ENCODE results near the gene EIF5B. TPM values are rescaled to one million over a fixed set of nuclear protein-coding genes. Genes with fewer than 3 reads are reported as not detected.
A peak's percentile ranks its signal among the peaks of the same experiment; 100 is the strongest.
"Not testable (repeated sequence)": the region's sequence is repeated elsewhere in the genome, so short reads cannot be mapped to it uniquely, and the experiment has no call there.

The EIF5B gene
- polyA plus RNA-seq (ENCODE audit: insufficient read length in 4 of 4) = 10 to 100 TPM; 53.6 to 77.9 (median 67.5) TPM

- peak; percentile 84 to 93 (median 89) for DNase-seq (ENCODE audit: low read depth in 4 of 4, low spot score in 2 of 4)
Observed at GRCh38 chr2:99337113-99338028, at the start of gene EIF5B. EIF5B (plus strand) TSS chr2:99337389; CDS start chr2:99337555, 166 bp downstream.

GRCh38 chr2:99297994-99298393, 39.2 kb upstream of the EIF5B start:
- DNase-seq (ENCODE audit: low read depth in 4 of 4, low spot score in 2 of 4) = no peak

- DNase-seq (ENCODE audit: low read depth in 4 of 4, low spot score in 2 of 4) = no peak
Observed at GRCh38 chr2:99299580-99299979, 37.6 kb upstream of the EIF5B start.

GRCh38 chr2:99301097-99301496, 36.1 kb upstream of the EIF5B start, which contains the start of gene LYG1:
LYG1 (minus strand) TSS chr2:99301197; CDS start chr2:99295670, 5,527 bp downstream.
- not testable (repeated sequence) for DNase-seq (ENCODE audit: low read depth in 4 of 4, low spot score in 2 of 4)

- no peak for DNase-seq (ENCODE audit: low read depth in 4 of 4, low spot score in 2 of 4)
Observed at GRCh38 chr2:99317161-99317872, 19.9 kb upstream of the EIF5B start.

GRCh38 chr2:99317873-99318200, 19.4 kb upstream of the EIF5B start:
- not testable (repeated sequence) for DNase-seq (ENCODE audit: low read depth in 4 of 4, low spot score in 2 of 4)

- no peak for DNase-seq (ENCODE audit: low read depth in 4 of 4, low spot score in 2 of 4)
Observed at GRCh38 chr2:99325384-99325783, 11.8 kb upstream of the EIF5B start.

GRCh38 chr2:99335911-99336803, 1.0 kb upstream of the EIF5B start, which contains the start of gene TXNDC9:
TXNDC9 (minus strand) TSS chr2:99336333; CDS start chr2:99333210, 3,123 bp downstream.
- peak; percentile 97 to 100 (median 98) for DNase-seq (ENCODE audit: low read depth in 4 of 4, low spot score in 2 of 4)

GRCh38 chr2:99336804-99337112, 431 bp upstream of the EIF5B start:
- no peak for DNase-seq (ENCODE audit: low read depth in 4 of 4, low spot score in 2 of 4)

- DNase-seq (ENCODE audit: low read depth in 4 of 4, low spot score in 2 of 4) = peak; percentile 3 to 23 (median 10)
Observed at GRCh38 chr2:99338029-99338585, 918 bp downstream of the EIF5B start.

GRCh38 chr2:99340669-99341236, 3.6 kb downstream of the EIF5B start:
- DNase-seq (ENCODE audit: low read depth in 4 of 4, low spot score in 2 of 4) = no peak

- no peak for DNase-seq (ENCODE audit: low read depth in 4 of 4, low spot score in 2 of 4)
Observed at GRCh38 chr2:99342536-99342935, 5.3 kb downstream of the EIF5B start.

GRCh38 chr2:99345446-99345845, 8.3 kb downstream of the EIF5B start:
- not testable (repeated sequence) for DNase-seq (ENCODE audit: low read depth in 4 of 4, low spot score in 2 of 4)

GRCh38 chr2:99346218-99346617, 9.0 kb downstream of the EIF5B start:
- DNase-seq (ENCODE audit: low read depth in 4 of 4, low spot score in 2 of 4) = no peak

- no peak for DNase-seq (ENCODE audit: low read depth in 4 of 4, low spot score in 2 of 4)
Observed at GRCh38 chr2:99348173-99348572, 11.0 kb downstream of the EIF5B start.

- no peak for DNase-seq (ENCODE audit: low read depth in 4 of 4, low spot score in 2 of 4)
Observed at GRCh38 chr2:99350194-99350593, 13.0 kb downstream of the EIF5B start.

GRCh38 chr2:99354070-99354469, 16.9 kb downstream of the EIF5B start:
- no peak for DNase-seq (ENCODE audit: low read depth in 4 of 4, low spot score in 2 of 4)

- DNase-seq (ENCODE audit: low read depth in 4 of 4, low spot score in 2 of 4) = not testable (repeated sequence)
Observed at GRCh38 chr2:99354825-99355224, 17.6 kb downstream of the EIF5B start.

- DNase-seq (ENCODE audit: low read depth in 4 of 4, low spot score in 2 of 4) = no peak
Observed at GRCh38 chr2:99356853-99357252, 19.7 kb downstream of the EIF5B start.

GRCh38 chr2:99365661-99366060, 28.5 kb downstream of the EIF5B start:
- no peak for DNase-seq (ENCODE audit: low read depth in 4 of 4, low spot score in 2 of 4)

Data from left renal cortex interstitium (tissue), 4 donors.